22Rv1 (cell line): ENCODE results near the gene LHX2.

Experiments used
- CTCF ChIP-seq: fragments of 450-650 bp; IDR thresholded peaks from 2 replicates; pipeline ENCODE4 v1.5.1; 2017; ENCODE audit warnings: mild to moderate bottlenecking
- ZFX ChIP-seq: fragments of 450-650 bp; IDR thresholded peaks from 2 replicates; pipeline ENCODE4 v1.6.1; 2017; ENCODE audit warnings: antibody characterized with exemption, borderline replicate concordance

- TF ChIP-seq CTCF (no peak), ZFX (no peak)
Measured at GRCh38 chr9:124001458-124001799, 10.1 kb upstream of the LHX2 start.
